Small intestine (tissue), 7 donors: ENCODE results near the gene CBY2. TPM values are rescaled to one million over a fixed set of nuclear protein-coding genes. Genes with fewer than 3 reads are reported as not detected.

ENCODE experiments used
- DNase-seq, 2 donors: peaks; one replicate each; pipeline versions ENCODE4 v3.0.0 to v3.0.0-alpha.2; 2013
- FAIRE-seq: peaks from 2 replicates; lab custom pipeline; 2012; peaks lifted over from hg19 to GRCh38; lab: Jason Lieb, UNC
- H3K27ac ChIP-seq, 3 donors: one replicate each; pipeline ENCODE4 v1.5.1; 2013; ENCODE audit warnings: low read length in 2 of 3, mild to moderate bottlenecking in 2 of 3, control low read depth in 1 of 3, inconsistent platforms in 1 of 3, low read depth in 1 of 3, moderate library complexity in 1 of 3
- H3K27me3 ChIP-seq, 3 donors: one replicate each; pipeline ENCODE4 v1.6.1; 2013; ENCODE audit warnings: low read length in 3 of 3, inconsistent platforms in 1 of 3; ENCODE audit not compliant: control insufficient read depth in 3 of 3, insufficient read depth in 3 of 3
- H3K36me3 ChIP-seq, 3 donors: one replicate each; pipeline ENCODE4 v1.6.1; 2013; ENCODE audit warnings: low read length in 3 of 3, inconsistent platforms in 1 of 3, low read depth in 1 of 3, mild to moderate bottlenecking in 1 of 3, moderate library complexity in 1 of 3; ENCODE audit not compliant: control insufficient read depth in 3 of 3, insufficient read depth in 2 of 3
- H3K4me1 ChIP-seq, 3 donors: one replicate each; pipeline ENCODE4 v1.6.1; 2013; ENCODE audit warnings: low read length in 2 of 3, inconsistent platforms in 1 of 3, low read depth in 1 of 3, mild to moderate bottlenecking in 1 of 3, moderate library complexity in 1 of 3; ENCODE audit not compliant: control insufficient read depth in 3 of 3, insufficient read depth in 2 of 3
- H3K4me3 ChIP-seq, 3 donors: one replicate each; pipeline ENCODE4 v1.5.1; 2013; ENCODE audit warnings: low read length in 3 of 3, control low read depth in 1 of 3, inconsistent platforms in 1 of 3, low read depth in 1 of 3, mild to moderate bottlenecking in 1 of 3, moderate library complexity in 1 of 3
- H3K9me3 ChIP-seq, 2 donors: one replicate each; pipeline ENCODE4 v1.6.1; 2013; ENCODE audit warnings: low read depth in 1 of 2, low read length in 1 of 2; ENCODE audit not compliant: control insufficient read depth in 2 of 2, insufficient read depth in 1 of 2
- WGBS, 3 donors: extraction: QIAGEN DNeasy Blood & Tissue Kit; methylation state at CpG; one replicate each; pipeline ENCODE4 v1.1.7; 2013; 5-methylcytosine and 5-hydroxymethylcytosine counted together
- polyA plus RNA-seq, 4 donors: library from polyadenylated mRNA; stranded (reverse) in 3 of 4; unstranded in 1 of 4; fragments of 200-250 nt in 3 of 4; fragments of 120-200 nt in 1 of 4; gene quantifications; one replicate each; pipeline versions ENCODE4 v1.2.1 to v1.2.3, GENCODE V29; 2013
- donor health status: healthy with polysubstance abuse.
- donor health status: control.
- donor health status: control.
- donor health status: Bipolar disorder and iron deficiency.
- donor health status: healthy.

The CBY2 gene
- polyA plus RNA-seq, 4 donors, result not detected

GRCh38 chr13:45704854-45705695 lies 3.0 kb downstream of the CBY2 start:
- H3K9me3 ChIP-seq, result no peaks in the 10 kb centered on the region
- WGBS, 3 donors, result 51 to 59% (median 55%) methylated on average over 7 of the region's 7 CpGs
- DNase-seq, result no peak
- no peaks in the 10 kb centered on the region for H3K36me3 ChIP-seq
- H3K27me3 ChIP-seq, result no peaks in the 10 kb centered on the region
- H3K4me3 ChIP-seq, result no peak overlapping the region
- no peak overlapping the region for H3K27ac ChIP-seq
- no peak for FAIRE-seq
- H3K4me1 ChIP-seq, result no peaks in the 10 kb centered on the region

GRCh38 chr13:45705918-45706317 lies 3.8 kb downstream of the CBY2 start:
- no peaks in the 10 kb centered on the region for H3K9me3 ChIP-seq
- H3K4me1 ChIP-seq, result no peaks in the 10 kb centered on the region
- H3K27ac ChIP-seq, result no peak overlapping the region
- H3K36me3 ChIP-seq, result no peaks in the 10 kb centered on the region
- FAIRE-seq (no peak), DNase-seq (no peak)
- H3K27me3 ChIP-seq, result no peaks in the 10 kb centered on the region
- H3K4me3 ChIP-seq, result no peak overlapping the region

- Histone ChIP-seq H3K4me3 (no peak overlapping the region), H3K27ac (no peak overlapping the region), H3K4me1 (no peaks in the 10 kb centered on the region), H3K9me3 (no peaks in the 10 kb centered on the region), H3K36me3 (no peaks in the 10 kb centered on the region), H3K27me3 (no peaks in the 10 kb centered on the region)
- WGBS, 3 donors, result 67 to 75% (median 72%) methylated on average over 2 of the region's 2 CpGs
- no peak for FAIRE-seq
- no peak for DNase-seq
These were observed 5.5 kb downstream of the CBY2 start for GRCh38 chr13:45707516-45708100.

GRCh38 chr13:45711951-45712350 lies 9.8 kb downstream of the CBY2 start:
- DNase-seq, result no peak
- H3K9me3 ChIP-seq, result no peaks in the 10 kb centered on the region
- FAIRE-seq, result no peak
- H3K36me3 ChIP-seq, result no peaks in the 10 kb centered on the region
- H3K27me3 ChIP-seq, result no peaks in the 10 kb centered on the region
- no peak overlapping the region for H3K27ac ChIP-seq
- 88 to 96% (median 89%) methylated on average over 2 of the region's 2 CpGs for WGBS, 3 donors
- H3K4me3 ChIP-seq, result no peak overlapping the region
- no peaks in the 10 kb centered on the region for H3K4me1 ChIP-seq

- H3K9me3 ChIP-seq, result no peaks in the 10 kb centered on the region
- no peaks in the 10 kb centered on the region for H3K27me3 ChIP-seq
- no peaks in the 10 kb centered on the region for H3K36me3 ChIP-seq
- DNase-seq (no peak), FAIRE-seq (no peak)
- H3K4me1 ChIP-seq, result no peaks in the 10 kb centered on the region
- 94 to 97% (median 96%) methylated on average over 32 to 34 of the region's 34 CpGs for WGBS, 3 donors
- H3K4me3 ChIP-seq, result no peak overlapping the region
- no peak overlapping the region for H3K27ac ChIP-seq
These were observed 11.1 kb downstream of the CBY2 start for GRCh38 chr13:45713106-45713690.

GRCh38 chr13:45713721-45714120 lies 11.6 kb downstream of the CBY2 start:
- Histone ChIP-seq H3K27me3 (no peaks in the 10 kb centered on the region), H3K4me1 (no peaks in the 10 kb centered on the region), H3K27ac (no peak overlapping the region), H3K36me3 (no peaks in the 10 kb centered on the region), H3K4me3 (no peak overlapping the region), H3K9me3 (no peaks in the 10 kb centered on the region)
- 90 to 95% (median 94%) methylated on average over 27 to 28 of the region's 28 CpGs for WGBS, 3 donors
- DNase-seq (no peak), FAIRE-seq (no peak)

- no peaks in the 10 kb centered on the region for H3K9me3 ChIP-seq
- H3K36me3 ChIP-seq, result no peaks in the 10 kb centered on the region
- FAIRE-seq, result no peak
- no peak overlapping the region for H3K4me3 ChIP-seq
- WGBS, 3 donors, result 93 to 95% (median 94%) methylated on average over 17 to 18 of the region's 18 CpGs
- no peak overlapping the region for H3K27ac ChIP-seq
- DNase-seq, result no peak
- H3K4me1 ChIP-seq, result no peaks in the 10 kb centered on the region
- H3K27me3 ChIP-seq, result no peaks in the 10 kb centered on the region
These were observed 12.1 kb downstream of the CBY2 start for GRCh38 chr13:45714170-45714569.

GRCh38 chr13:45715351-45715750 lies 13.2 kb downstream of the CBY2 start:
- FAIRE-seq, result no peak
- Histone ChIP-seq H3K4me3 (no peak overlapping the region), H3K27me3 (no peaks in the 10 kb centered on the region), H3K4me1 (no peaks in the 10 kb centered on the region), H3K9me3 (no peaks in the 10 kb centered on the region), H3K27ac (no peak overlapping the region), H3K36me3 (no peaks in the 10 kb centered on the region)
- WGBS, 3 donors, result 85 to 89% (median 88%) methylated on average over 3 of the region's 3 CpGs
- no peak for DNase-seq
